Activated naive CD8-positive, alpha-beta T cell (primary cell): ENCODE measurements around the gene ALX4.

Source experiments
- H3K27ac Mint-ChIP-seq: one replicate; pipeline ENCODE4 v1.8.0; 2021; ENCODE audit warnings: mixed read lengths
- H3K27me3 Mint-ChIP-seq: one replicate; pipeline ENCODE4 v1.8.0; 2021; ENCODE audit warnings: mixed read lengths
- H3K36me3 Mint-ChIP-seq: one replicate; pipeline ENCODE4 v1.8.0; 2021; ENCODE audit warnings: mixed read lengths
- H3K4me1 Mint-ChIP-seq: one replicate; pipeline ENCODE4 v1.8.0; 2021; ENCODE audit warnings: low read depth, mixed read lengths
- H3K4me3 Mint-ChIP-seq: one replicate; pipeline ENCODE4 v1.8.0; 2021; ENCODE audit warnings: mild to moderate bottlenecking, mixed read lengths
- H3K9me3 Mint-ChIP-seq: one replicate; pipeline ENCODE4 v1.8.0; 2021; ENCODE audit warnings: low read depth, mixed read lengths

Gene ALX4

GRCh38 chr11:44327730-44328129 is 17.8 kb upstream of the ALX4 start:
- no peaks in the 10 kb centered on the region for H3K4me1 Mint-ChIP-seq
- no peaks in the 10 kb centered on the region for H3K9me3 Mint-ChIP-seq
- H3K27ac Mint-ChIP-seq: no peak overlapping the region

GRCh38 chr11:44326615-44327475 is 16.9 kb upstream of the ALX4 start:
- H3K27ac Mint-ChIP-seq: no peak overlapping the region
- H3K36me3 Mint-ChIP-seq: no peaks in the 10 kb centered on the region
- H3K27me3 Mint-ChIP-seq: peaks cover 47% of the 10 kb centered on the region
- no peaks in the 10 kb centered on the region for H3K4me1 Mint-ChIP-seq
- H3K9me3 Mint-ChIP-seq: no peaks in the 10 kb centered on the region
- no peak overlapping the region for H3K4me3 Mint-ChIP-seq

More at GRCh38 chr11:44327730-44328129, 17.8 kb upstream of the ALX4 start:
- Mint-ChIP-seq H3K36me3 (no peaks in the 10 kb centered on the region), H3K27me3 (peaks cover 42% of the 10 kb centered on the region), H3K4me3 (no peak overlapping the region)

GRCh38 chr11:44325698-44326097 is 15.8 kb upstream of the ALX4 start:
- no peak overlapping the region for H3K4me3 Mint-ChIP-seq
- H3K4me1 Mint-ChIP-seq: no peaks in the 10 kb centered on the region
- peaks cover 57% of the 10 kb centered on the region for H3K27me3 Mint-ChIP-seq
- H3K9me3 Mint-ChIP-seq: no peaks in the 10 kb centered on the region
- H3K27ac Mint-ChIP-seq: no peak overlapping the region
- no peaks in the 10 kb centered on the region for H3K36me3 Mint-ChIP-seq

- Mint-ChIP-seq H3K4me3 (no peak overlapping the region), H3K4me1 (peaks cover 5% of the 10 kb centered on the region), H3K9me3 (no peaks in the 10 kb centered on the region), H3K27me3 (peaks cover 58% of the 10 kb centered on the region), H3K36me3 (no peaks in the 10 kb centered on the region), H3K27ac (no peak overlapping the region)
Observed at GRCh38 chr11:44324749-44325525, 15.0 kb upstream of the ALX4 start.

- Mint-ChIP-seq H3K4me3 (no peak overlapping the region), H3K4me1 (peaks cover 10% of the 10 kb centered on the region), H3K27me3 (peaks cover 63% of the 10 kb centered on the region), H3K9me3 (no peaks in the 10 kb centered on the region), H3K27ac (no peak overlapping the region), H3K36me3 (no peaks in the 10 kb centered on the region)
Observed at GRCh38 chr11:44324222-44324621, 14.3 kb upstream of the ALX4 start.

- Mint-ChIP-seq H3K27me3 (peaks cover 63% of the 10 kb centered on the region), H3K27ac (no peak overlapping the region), H3K4me3 (no peak overlapping the region), H3K4me1 (peaks cover 11% of the 10 kb centered on the region), H3K9me3 (no peaks in the 10 kb centered on the region), H3K36me3 (no peaks in the 10 kb centered on the region)
Observed at GRCh38 chr11:44322243-44322642, 12.3 kb upstream of the ALX4 start.

- Mint-ChIP-seq H3K27me3 (peaks cover 58% of the 10 kb centered on the region), H3K4me3 (no peak overlapping the region), H3K36me3 (no peaks in the 10 kb centered on the region), H3K9me3 (no peaks in the 10 kb centered on the region), H3K4me1 (peaks cover 11% of the 10 kb centered on the region), H3K27ac (no peak overlapping the region)
Observed at GRCh38 chr11:44321059-44321458, 11.1 kb upstream of the ALX4 start.

GRCh38 chr11:44320289-44320973 is 10.5 kb upstream of the ALX4 start:
- peaks cover 15% of the 10 kb centered on the region for H3K4me1 Mint-ChIP-seq
- no peaks in the 10 kb centered on the region for H3K36me3 Mint-ChIP-seq
- H3K27me3 Mint-ChIP-seq: peaks cover 59% of the 10 kb centered on the region
- no peak overlapping the region for H3K4me3 Mint-ChIP-seq
- no peaks in the 10 kb centered on the region for H3K9me3 Mint-ChIP-seq
- no peak overlapping the region for H3K27ac Mint-ChIP-seq

- Mint-ChIP-seq H3K27me3 (peaks cover 59% of the 10 kb centered on the region), H3K9me3 (no peaks in the 10 kb centered on the region), H3K36me3 (no peaks in the 10 kb centered on the region), H3K4me1 (peaks cover 16% of the 10 kb centered on the region), H3K27ac (no peak overlapping the region), H3K4me3 (no peak overlapping the region)
Observed at GRCh38 chr11:44319552-44320288, 9.8 kb upstream of the ALX4 start.

GRCh38 chr11:44319170-44319551 is 9.2 kb upstream of the ALX4 start:
- H3K27me3 Mint-ChIP-seq: peaks cover 61% of the 10 kb centered on the region
- H3K36me3 Mint-ChIP-seq: no peaks in the 10 kb centered on the region
- H3K4me1 Mint-ChIP-seq: peaks cover 16% of the 10 kb centered on the region
- no peaks in the 10 kb centered on the region for H3K9me3 Mint-ChIP-seq
- no peak overlapping the region for H3K27ac Mint-ChIP-seq
- no peak overlapping the region for H3K4me3 Mint-ChIP-seq

- no peaks in the 10 kb centered on the region for H3K36me3 Mint-ChIP-seq
- H3K27ac Mint-ChIP-seq: no peak overlapping the region
- no peak overlapping the region for H3K4me3 Mint-ChIP-seq
- peaks cover 16% of the 10 kb centered on the region for H3K4me1 Mint-ChIP-seq
- H3K9me3 Mint-ChIP-seq: no peaks in the 10 kb centered on the region
- H3K27me3 Mint-ChIP-seq: peaks cover 61% of the 10 kb centered on the region
Observed at GRCh38 chr11:44318369-44318768, 8.4 kb upstream of the ALX4 start.

GRCh38 chr11:44316659-44317240 is 6.8 kb upstream of the ALX4 start:
- H3K27me3 Mint-ChIP-seq: peaks cover 62% of the 10 kb centered on the region
- no peaks in the 10 kb centered on the region for H3K36me3 Mint-ChIP-seq
- H3K9me3 Mint-ChIP-seq: no peaks in the 10 kb centered on the region
- no peak overlapping the region for H3K27ac Mint-ChIP-seq
- peaks cover 16% of the 10 kb centered on the region for H3K4me1 Mint-ChIP-seq
- peak overlapping the region; percentile 57 for H3K4me3 Mint-ChIP-seq

GRCh38 chr11:44315947-44316658 is 6.2 kb upstream of the ALX4 start:
- Mint-ChIP-seq H3K9me3 (no peaks in the 10 kb centered on the region), H3K27me3 (peaks cover 61% of the 10 kb centered on the region), H3K4me3 (peak overlapping the region; percentile 61), H3K36me3 (no peaks in the 10 kb centered on the region), H3K27ac (no peak overlapping the region), H3K4me1 (peaks cover 16% of the 10 kb centered on the region)

- H3K4me1 Mint-ChIP-seq: peaks cover 13% of the 10 kb centered on the region
Observed at GRCh38 chr11:44314733-44315132, 4.8 kb upstream of the ALX4 start.

More at GRCh38 chr11:44314733-44315132, 4.8 kb upstream of the ALX4 start:
- Mint-ChIP-seq H3K36me3 (no peaks in the 10 kb centered on the region), H3K27me3 (peaks cover 56% of the 10 kb centered on the region), H3K4me3 (no peak overlapping the region), H3K9me3 (no peaks in the 10 kb centered on the region), H3K27ac (no peak overlapping the region)
